ENCODE data around the gene ZSCAN10. TPM values are rescaled to one million over a fixed set of nuclear protein-coding genes. Genes with fewer than 3 reads are reported as not detected.

ZSCAN10 gene
- total RNA-seq, 1 experiment from 2014 or later: 207 TPM

DNA sequence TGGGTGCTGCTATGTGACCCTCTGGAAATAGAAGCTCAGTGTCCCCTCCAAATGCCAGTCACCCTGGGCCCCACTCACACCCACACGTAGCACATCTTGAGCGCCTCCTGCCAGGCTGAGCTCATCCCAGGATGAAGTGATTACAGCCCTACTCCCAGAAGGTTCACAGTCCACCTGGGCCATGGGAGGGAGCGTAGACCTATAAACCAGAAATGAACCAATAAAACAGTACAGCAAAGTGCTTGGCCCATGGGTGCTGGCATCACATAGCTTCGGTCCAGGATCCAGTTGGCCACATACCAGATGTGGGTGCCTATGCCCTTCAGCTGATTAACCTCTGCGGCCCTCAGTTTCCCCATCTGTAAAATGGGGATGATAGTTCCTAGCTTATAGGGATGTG lies 60.2 kb downstream of the ZSCAN10 start:
- H3K27me3 Mint-ChIP-seq (ENCODE audit: low read depth): peaks cover 44% of the 10 kb centered on the region
- Histone ChIP-seq H3K27me3 (ENCODE audit: insufficient read depth, low read length) (no peaks in the 10 kb centered on the region), H3K23ac (ENCODE audit: insufficient read length, low read depth, low read length) (no peak overlapping the region), H4K20me1 (ENCODE audit: control insufficient read depth, insufficient read depth, insufficient read length) (no peaks in the 10 kb centered on the region), H3K56ac (ENCODE audit: insufficient read length, low read depth, low read length) (no peak overlapping the region), H3K27ac (ENCODE audit: insufficient read length, low read depth, low read length) (no peak overlapping the region), H2AK5ac (ENCODE audit: insufficient read length, low read length) (no peak overlapping the region), H3K14ac (ENCODE audit: insufficient read depth, low read length) (no peak overlapping the region), H3K9me3 (ENCODE audit: control insufficient read depth, low read depth, low read length) (no peaks in the 10 kb centered on the region), H3K4me2 (ENCODE audit: insufficient read depth, insufficient read length, low read length) (no peak overlapping the region), H3K79me1 (ENCODE audit: insufficient read depth, low read depth, low read length, poor library complexity, severe bottlenecking) (no peaks in the 10 kb centered on the region), H2BK15ac (ENCODE audit: low read depth, low read length) (no peak overlapping the region), H3K4ac (ENCODE audit: low read depth, low read length) (no peak overlapping the region), H2BK12ac (ENCODE audit: insufficient read length, low read depth, low read length) (no peak overlapping the region), H3K23me2 (ENCODE audit: insufficient read length, low read depth, low read length, poor library complexity, severe bottlenecking) (peaks cover 7% of the 10 kb centered on the region), H2AFZ (ENCODE audit: low read length) (no peak overlapping the region), H3K79me2 (ENCODE audit: insufficient read depth, low read length) (no peaks in the 10 kb centered on the region), H3K4me1 (ENCODE audit: insufficient read depth, low read length) (no peaks in the 10 kb centered on the region; the same call in 1 of the 2 replicates), H3K9ac (ENCODE audit: extremely low read depth, insufficient read length, low read length) (no peak overlapping the region), H4K91ac (ENCODE audit: insufficient read length, low read depth, low read length) (no peak overlapping the region), H4K5ac (ENCODE audit: insufficient read length, low read depth, low read length) (no peak overlapping the region), H4K8ac (replicated peaks; ENCODE audit: insufficient read length, low read depth, low read length) (no peak overlapping the region), H2BK5ac (ENCODE audit: insufficient read length, low read length) (no peak overlapping the region), H3K18ac (ENCODE audit: insufficient read length, low read depth, low read length) (peak overlapping the region; percentile 5), H3T11ph (ENCODE audit: low read length) (no peak overlapping the region), H2BK120ac (ENCODE audit: low read depth, low read length, poor library complexity, severe bottlenecking) (no peak overlapping the region), H2BK20ac (ENCODE audit: low read depth, low read length, poor library complexity, severe bottlenecking) (no peak overlapping the region)
- H3K36me3 Mint-ChIP-seq (ENCODE audit: insufficient read depth in 1 of 3, low read depth in 3 of 3): peaks cover 3 to 5% (median 3%) of the 10 kb centered on the region in 3 experiments; a peak in 3 of 7 replicates
- WGBS (ENCODE audit: extremely low coverage, insufficient read length, low lambda C conversion rate): no CpG with 5 or more reads among the region's 5 CpGs
- no peaks in the 10 kb centered on the region for H3K9me3 Mint-ChIP-seq
- H3K27ac Mint-ChIP-seq: no peak overlapping the region
- peaks cover 19 to 20% of the 10 kb centered on the region in 2 experiments for H3K4me1 Mint-ChIP-seq
- no peak for DNase-seq
- TF ChIP-seq, protein P1, sequence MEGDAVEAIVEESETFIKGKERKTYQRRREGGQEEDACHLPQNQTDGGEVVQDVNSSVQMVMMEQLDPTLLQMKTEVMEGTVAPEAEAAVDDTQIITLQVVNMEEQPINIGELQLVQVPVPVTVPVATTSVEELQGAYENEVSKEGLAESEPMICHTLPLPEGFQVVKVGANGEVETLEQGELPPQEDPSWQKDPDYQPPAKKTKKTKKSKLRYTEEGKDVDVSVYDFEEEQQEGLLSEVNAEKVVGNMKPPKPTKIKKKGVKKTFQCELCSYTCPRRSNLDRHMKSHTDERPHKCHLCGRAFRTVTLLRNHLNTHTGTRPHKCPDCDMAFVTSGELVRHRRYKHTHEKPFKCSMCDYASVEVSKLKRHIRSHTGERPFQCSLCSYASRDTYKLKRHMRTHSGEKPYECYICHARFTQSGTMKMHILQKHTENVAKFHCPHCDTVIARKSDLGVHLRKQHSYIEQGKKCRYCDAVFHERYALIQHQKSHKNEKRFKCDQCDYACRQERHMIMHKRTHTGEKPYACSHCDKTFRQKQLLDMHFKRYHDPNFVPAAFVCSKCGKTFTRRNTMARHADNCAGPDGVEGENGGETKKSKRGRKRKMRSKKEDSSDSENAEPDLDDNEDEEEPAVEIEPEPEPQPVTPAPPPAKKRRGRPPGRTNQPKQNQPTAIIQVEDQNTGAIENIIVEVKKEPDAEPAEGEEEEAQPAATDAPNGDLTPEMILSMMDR (conservative IDR thresholded peaks at IDR 0.05): no peak
- H3K4me3 Mint-ChIP-seq: no peak overlapping the region

Other genes starting within 250 kb of the ZSCAN10 start
- gene PRSS22, start 241.1 kb downstream of the ZSCAN10 start, total RNA-seq (2021): 1.9 and 2.4 TPM in 2 replicates
- 16.5 and 20.9 TPM in 2 replicates for gene FLYWCH2, start 216.1 kb downstream of the ZSCAN10 start, total RNA-seq (2021)
- gene FLYWCH1, start 187.4 kb downstream of the ZSCAN10 start, total RNA-seq (2021): 12.5 and 13.0 TPM in 2 replicates
- gene KREMEN2, start 135.0 kb downstream of the ZSCAN10 start, total RNA-seq (2021): 12.8 and 14.6 TPM in 2 replicates
- 32.1 and 33.3 TPM in 2 replicates for gene PAQR4, start 129.9 kb downstream of the ZSCAN10 start, total RNA-seq (2021)
- gene PKMYT1, start 118.8 kb downstream of the ZSCAN10 start, total RNA-seq (2021): 114 and 120 TPM in 2 replicates
- gene CLDN9, start 86.4 kb downstream of the ZSCAN10 start, total RNA-seq (2021): 1.3 and 1.5 TPM in 2 replicates
- 743 and 757 TPM in 2 replicates for gene CLDN6, start 81.1 kb downstream of the ZSCAN10 start, total RNA-seq (2021)
- 147 and 148 TPM in 2 replicates for gene TNFRSF12A, start 78.9 kb downstream of the ZSCAN10 start, total RNA-seq (2021)
- 61.1 and 61.3 TPM in 2 replicates for gene HCFC1R1, start 75.4 kb downstream of the ZSCAN10 start, total RNA-seq (2021)
- 65.7 and 68.2 TPM in 2 replicates for gene THOC6, start 75.3 kb downstream of the ZSCAN10 start, total RNA-seq (2021)
- 13.5 TPM in 2 replicates for gene BICDL2, start 62.4 kb downstream of the ZSCAN10 start, total RNA-seq (2021)
- gene MMP25, start 52.7 kb downstream of the ZSCAN10 start, total RNA-seq (2021): 13.5 and 14.2 TPM in 2 replicates
- gene IL32, start 33.7 kb downstream of the ZSCAN10 start, total RNA-seq (2021): 2.0 and 2.6 TPM in 2 replicates
- gene ZNF205, start 13.3 kb upstream of the ZSCAN10 start, total RNA-seq (2021): 16.8 and 18.8 TPM in 2 replicates
- 6.2 and 6.4 TPM in 2 replicates for gene ZNF213, start 35.7 kb upstream of the ZSCAN10 start, total RNA-seq (2021)
- not detected in 2 replicates for gene OR1F1, start 88.9 kb upstream of the ZSCAN10 start, total RNA-seq (2021)
- gene ZNF200, start 135.9 kb upstream of the ZSCAN10 start, total RNA-seq (2021): 14.8 and 14.9 TPM in 2 replicates
- gene MEFV, start 157.3 kb upstream of the ZSCAN10 start, total RNA-seq (2021): not detected in 2 replicates
- 35.7 and 36.3 TPM in 2 replicates for gene ZNF263, start 184.2 kb upstream of the ZSCAN10 start, total RNA-seq (2021)
- gene TIGD7, start 206.1 kb upstream of the ZSCAN10 start, total RNA-seq (2021): 4.1 and 4.2 TPM in 2 replicates
- 37.9 and 42.4 TPM in 2 replicates for gene ZNF75A, start 206.2 kb upstream of the ZSCAN10 start, total RNA-seq (2021)

All from H9 (cell line).